ENCODE results near the gene DCDC2C.

Gene DCDC2C

DNA sequence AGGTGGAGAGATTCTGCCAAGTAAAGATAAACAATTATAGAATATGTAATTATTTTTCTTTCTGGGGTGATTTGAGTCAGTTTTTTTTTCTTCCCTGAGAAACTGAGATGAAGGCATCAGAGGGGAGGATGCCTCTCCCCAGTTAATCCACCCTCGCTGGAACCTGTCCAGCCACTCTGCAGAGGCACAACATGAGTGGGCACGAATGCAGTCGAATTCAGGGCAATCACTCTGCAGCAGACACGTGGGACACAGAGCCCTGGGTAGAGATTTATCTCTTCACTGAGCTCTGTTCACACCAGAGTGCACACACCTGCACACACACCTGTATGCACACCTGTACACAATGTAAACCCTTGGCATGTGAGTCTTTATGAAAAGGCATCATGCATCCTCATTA is 154.2 kb downstream of the DCDC2C start:
- Histone ChIP-seq H4K20me1 (ENCODE audit: insufficient read depth, low read length) (no peaks in the 10 kb centered on the region), H3K27me3 (ENCODE audit: low read depth, low read length) (no peaks in the 10 kb centered on the region), H3K27ac (ENCODE audit: low read length) (no peak overlapping the region), H2AFZ (ENCODE audit: low read depth, low read length) (no peak overlapping the region), H3K79me2 (ENCODE audit: low read length) (no peaks in the 10 kb centered on the region), H3K36me3 (replicated peaks; ENCODE audit: low read depth, low read length) (peaks cover 6% of the 10 kb centered on the region), H3K4me3 (ENCODE audit: low read length) (no peak overlapping the region), H3K9me3 (ENCODE audit: insufficient read depth, low read length) (peaks cover 8% of the 10 kb centered on the region; the same call in 1 of the 2 replicates), H3K4me1 (ENCODE audit: low read length) (peaks cover 3% of the 10 kb centered on the region; the same call in 1 of the 2 replicates), H3K9ac (ENCODE audit: low read length) (no peak overlapping the region), H3K4me2 (ENCODE audit: low read length) (no peak overlapping the region)
- no peak for TF ChIP-seq CTCF (IDR thresholded peaks at IDR 0.05; ENCODE audit: low read depth, low read length)
- TF ChIP-seq EZH2phosphoT487 (IDR thresholded peaks at IDR 0.05; ENCODE audit: low read depth): no peak

GRCh38 chr2:3864943-3865865 is 161.8 kb downstream of the DCDC2C start:
- Histone ChIP-seq H3K27me3 (ENCODE audit: low read depth, low read length) (no peaks in the 10 kb centered on the region), H3K9ac (ENCODE audit: low read length) (no peak overlapping the region), H2AFZ (ENCODE audit: low read depth, low read length) (no peak overlapping the region), H3K9me3 (ENCODE audit: insufficient read depth, low read length) (no peaks in the 10 kb centered on the region), H3K4me3 (ENCODE audit: low read length) (no peak overlapping the region), H3K79me2 (ENCODE audit: low read length) (no peaks in the 10 kb centered on the region), H3K4me1 (ENCODE audit: low read length) (no peaks in the 10 kb centered on the region), H3K4me2 (ENCODE audit: low read length) (no peak overlapping the region), H3K27ac (ENCODE audit: low read length) (no peak overlapping the region), H3K36me3 (replicated peaks; ENCODE audit: low read depth, low read length) (no peaks in the 10 kb centered on the region), H4K20me1 (ENCODE audit: insufficient read depth, low read length) (no peaks in the 10 kb centered on the region)
- TF ChIP-seq EZH2phosphoT487 (IDR thresholded peaks at IDR 0.05; ENCODE audit: low read depth) (no peak), CTCF (IDR thresholded peaks at IDR 0.05; ENCODE audit: low read depth, low read length) (no peak)

GRCh38 chr2:3867469-3867868 is 164.1 kb downstream of the DCDC2C start:
- no peak overlapping the region for H3K4me2 ChIP-seq (ENCODE audit: low read length)
- H3K36me3 ChIP-seq (replicated peaks; ENCODE audit: low read depth, low read length): no peaks in the 10 kb centered on the region
- no peaks in the 10 kb centered on the region for H3K27me3 ChIP-seq (ENCODE audit: low read depth, low read length)
- no peaks in the 10 kb centered on the region for H3K9me3 ChIP-seq (ENCODE audit: insufficient read depth, low read length)
- no peak overlapping the region for H3K9ac ChIP-seq (ENCODE audit: low read length)
- H2AFZ ChIP-seq (ENCODE audit: low read depth, low read length): no peak overlapping the region
- H3K79me2 ChIP-seq (ENCODE audit: low read length): no peaks in the 10 kb centered on the region
- TF ChIP-seq CTCF (IDR thresholded peaks at IDR 0.05; ENCODE audit: low read depth, low read length) (no peak), EZH2phosphoT487 (IDR thresholded peaks at IDR 0.05; ENCODE audit: low read depth) (no peak)
- no peak overlapping the region for H3K4me3 ChIP-seq (ENCODE audit: low read length)
- H3K4me1 ChIP-seq (ENCODE audit: low read length): no peaks in the 10 kb centered on the region
- H4K20me1 ChIP-seq (ENCODE audit: insufficient read depth, low read length): no peaks in the 10 kb centered on the region
- no peak overlapping the region for H3K27ac ChIP-seq (ENCODE audit: low read length)

GRCh38 chr2:3868012-3868805 is 164.8 kb downstream of the DCDC2C start:
- H3K9me3 ChIP-seq (ENCODE audit: insufficient read depth, low read length): no peaks in the 10 kb centered on the region
- no peaks in the 10 kb centered on the region for H3K4me1 ChIP-seq (ENCODE audit: low read length)
- no peaks in the 10 kb centered on the region for H3K27me3 ChIP-seq (ENCODE audit: low read depth, low read length)
- H3K36me3 ChIP-seq (replicated peaks; ENCODE audit: low read depth, low read length): no peaks in the 10 kb centered on the region
- no peaks in the 10 kb centered on the region for H3K79me2 ChIP-seq (ENCODE audit: low read length)
- no peak for TF ChIP-seq CTCF (IDR thresholded peaks at IDR 0.05; ENCODE audit: low read depth, low read length)
- TF ChIP-seq EZH2phosphoT487 (IDR thresholded peaks at IDR 0.05; ENCODE audit: low read depth): no peak
- no peak overlapping the region for H3K4me2 ChIP-seq (ENCODE audit: low read length)
- no peak overlapping the region for H2AFZ ChIP-seq (ENCODE audit: low read depth, low read length)
- H3K4me3 ChIP-seq (ENCODE audit: low read length): no peak overlapping the region
- no peak overlapping the region for H3K27ac ChIP-seq (ENCODE audit: low read length)
- no peaks in the 10 kb centered on the region for H4K20me1 ChIP-seq (ENCODE audit: insufficient read depth, low read length)
- H3K9ac ChIP-seq (ENCODE audit: low read length): no peak overlapping the region
